ENCODE data around the gene IGF2R.
"Not testable (repeated sequence)": the region's sequence is repeated elsewhere in the genome, so short reads cannot be mapped to it uniquely, and the experiment has no call there.

IGF2R gene

GRCh38 chr6:160138839-160139419 lies 170.0 kb downstream of the IGF2R start:
- no peak for DNase-seq (ENCODE audit: low spot score)

- no peak for DNase-seq (ENCODE audit: low spot score)
Observed at GRCh38 chr6:160139420-160139851, 170.6 kb downstream of the IGF2R start.

GRCh38 chr6:160140493-160140892 lies 171.6 kb downstream of the IGF2R start:
- not testable (repeated sequence) for DNase-seq (ENCODE audit: low spot score)

GRCh38 chr6:160141001-160141726 lies 172.3 kb downstream of the IGF2R start:
- no peak for DNase-seq (ENCODE audit: low spot score)

- no peak for DNase-seq (ENCODE audit: low spot score)
Observed at GRCh38 chr6:160142115-160142715, 173.3 kb downstream of the IGF2R start.

GRCh38 chr6:160146454-160147145 lies 177.7 kb downstream of the IGF2R start:
- no peak for DNase-seq (ENCODE audit: low spot score)

GRCh38 chr6:160147146-160147536 lies 178.3 kb downstream of the IGF2R start:
- DNase-seq (ENCODE audit: low spot score): no peak

GRCh38 chr6:160154471-160154870 lies 185.6 kb downstream of the IGF2R start:
- no peak for DNase-seq (ENCODE audit: low spot score)

GRCh38 chr6:160156842-160157241 lies 188.0 kb downstream of the IGF2R start:
- no peak for DNase-seq (ENCODE audit: low spot score)

GRCh38 chr6:160160450-160160849 lies 191.6 kb downstream of the IGF2R start:
- no peak for DNase-seq (ENCODE audit: low spot score)
